ENCODE measurements around the gene NFIX. TPM values are rescaled to one million over a fixed set of nuclear protein-coding genes. Genes with fewer than 3 reads are reported as not detected.

NFIX gene
- total and polyA plus RNA-seq, 2 experiments from 2014 or later: 0.06 to 0.14 TPM

GRCh38 chr19:13104848-13105711 is 109.8 kb downstream of the NFIX start (continued):
- TF ChIP-seq ETS1 (IDR thresholded peaks at IDR 0.05): no peak
- no peak for TF ChIP-seq ZNF114 (CRISPR knock-in tag; IDR thresholded peaks at IDR 0.05)

DNA sequence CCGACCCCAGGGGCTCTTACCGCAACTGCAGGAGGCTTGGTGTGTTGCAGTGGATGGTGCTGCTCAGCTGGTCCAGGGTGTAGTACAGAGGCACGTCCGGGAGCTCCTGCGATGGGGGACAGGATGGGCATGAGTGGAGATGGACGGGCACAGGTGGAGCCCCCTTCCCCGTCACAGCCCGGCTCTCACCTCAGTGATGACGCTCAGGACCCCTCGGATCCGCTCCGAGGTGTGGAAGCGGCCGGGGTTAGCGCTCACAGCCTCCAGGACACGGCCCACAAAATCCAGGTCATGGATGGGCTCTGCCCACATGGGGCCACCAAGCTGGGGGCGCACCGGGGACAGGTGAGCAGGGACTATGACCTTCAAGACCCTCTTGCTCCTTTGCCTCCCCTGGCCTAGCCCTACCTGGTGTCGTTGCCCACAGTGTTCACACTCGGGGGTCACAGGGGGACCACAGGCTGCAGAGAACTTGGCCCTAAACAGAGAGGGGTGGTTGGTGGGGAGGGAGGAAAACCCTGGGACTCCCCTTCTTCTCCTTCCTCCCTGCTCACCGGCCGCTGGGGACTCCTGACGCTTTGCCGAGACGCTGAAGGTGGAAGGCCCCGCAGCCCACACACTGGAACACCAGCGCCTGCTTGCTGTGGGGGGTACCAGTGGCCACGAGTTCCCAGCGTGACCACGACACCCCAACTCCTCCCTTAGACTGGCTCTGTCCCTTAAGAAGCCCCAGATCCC is 114.3 kb downstream of the NFIX start:
- Mint-ChIP-seq H3K4me1 (no peaks in the 10 kb centered on the region; the same call in 2 of the 3 replicates), H3K36me3 (ENCODE audit: low read depth) (peaks cover 34% of the 10 kb centered on the region), H3K27me3 (ENCODE audit: insufficient read depth, low read depth, poor library complexity) (peaks cover 9% of the 10 kb centered on the region), H3K27ac (no peak overlapping the region), H3K9me3 (no peaks in the 10 kb centered on the region), H3K4me3 (no peak overlapping the region)
- Histone ChIP-seq H2AFZ (no peak overlapping the region), H3K4me1 (ENCODE audit: insufficient read depth) (no peaks in the 10 kb centered on the region), H3K79me2 (replicated peaks; ENCODE audit: insufficient read depth) (peaks cover 9% of the 10 kb centered on the region), H3F3A (replicated peaks; ENCODE audit: low read depth) (peaks cover 3% of the 10 kb centered on the region), H3K4me2 (no peak overlapping the region), H3K9me2 (ENCODE audit: insufficient read depth) (no peaks in the 10 kb centered on the region), H3K4me3 (no peak overlapping the region), H3K27me3 (ENCODE audit: insufficient read depth) (no peaks in the 10 kb centered on the region), H3K27ac (ENCODE audit: low read depth) (no peak overlapping the region), H4K20me1 (replicated peaks; ENCODE audit: insufficient read depth) (peaks cover 9% of the 10 kb centered on the region), H3K36me3 (ENCODE audit: insufficient read depth) (peaks cover 9% of the 10 kb centered on the region)
- DNase-seq (ENCODE audit: low spot score) (no peak), ATAC-seq (no peak)
- TF ChIP-seq ZNF114 (CRISPR knock-in tag; IDR thresholded peaks at IDR 0.05) (no peak), STAT1 (IDR thresholded peaks at IDR 0.05; ENCODE audit: unreplicated experiment) (no peak), POLR2AphosphoS5 (IDR thresholded peaks at IDR 0.05; ENCODE audit: low read depth) (no peak), CREB1 (CRISPR knock-in tag; IDR thresholded peaks at IDR 0.05; ENCODE audit: low read depth) (no peak), EZH2 (IDR thresholded peaks at IDR 0.05; ENCODE audit: low read depth, unreplicated experiment) (no peak)
- TF ChIP-seq, protein P1, sequence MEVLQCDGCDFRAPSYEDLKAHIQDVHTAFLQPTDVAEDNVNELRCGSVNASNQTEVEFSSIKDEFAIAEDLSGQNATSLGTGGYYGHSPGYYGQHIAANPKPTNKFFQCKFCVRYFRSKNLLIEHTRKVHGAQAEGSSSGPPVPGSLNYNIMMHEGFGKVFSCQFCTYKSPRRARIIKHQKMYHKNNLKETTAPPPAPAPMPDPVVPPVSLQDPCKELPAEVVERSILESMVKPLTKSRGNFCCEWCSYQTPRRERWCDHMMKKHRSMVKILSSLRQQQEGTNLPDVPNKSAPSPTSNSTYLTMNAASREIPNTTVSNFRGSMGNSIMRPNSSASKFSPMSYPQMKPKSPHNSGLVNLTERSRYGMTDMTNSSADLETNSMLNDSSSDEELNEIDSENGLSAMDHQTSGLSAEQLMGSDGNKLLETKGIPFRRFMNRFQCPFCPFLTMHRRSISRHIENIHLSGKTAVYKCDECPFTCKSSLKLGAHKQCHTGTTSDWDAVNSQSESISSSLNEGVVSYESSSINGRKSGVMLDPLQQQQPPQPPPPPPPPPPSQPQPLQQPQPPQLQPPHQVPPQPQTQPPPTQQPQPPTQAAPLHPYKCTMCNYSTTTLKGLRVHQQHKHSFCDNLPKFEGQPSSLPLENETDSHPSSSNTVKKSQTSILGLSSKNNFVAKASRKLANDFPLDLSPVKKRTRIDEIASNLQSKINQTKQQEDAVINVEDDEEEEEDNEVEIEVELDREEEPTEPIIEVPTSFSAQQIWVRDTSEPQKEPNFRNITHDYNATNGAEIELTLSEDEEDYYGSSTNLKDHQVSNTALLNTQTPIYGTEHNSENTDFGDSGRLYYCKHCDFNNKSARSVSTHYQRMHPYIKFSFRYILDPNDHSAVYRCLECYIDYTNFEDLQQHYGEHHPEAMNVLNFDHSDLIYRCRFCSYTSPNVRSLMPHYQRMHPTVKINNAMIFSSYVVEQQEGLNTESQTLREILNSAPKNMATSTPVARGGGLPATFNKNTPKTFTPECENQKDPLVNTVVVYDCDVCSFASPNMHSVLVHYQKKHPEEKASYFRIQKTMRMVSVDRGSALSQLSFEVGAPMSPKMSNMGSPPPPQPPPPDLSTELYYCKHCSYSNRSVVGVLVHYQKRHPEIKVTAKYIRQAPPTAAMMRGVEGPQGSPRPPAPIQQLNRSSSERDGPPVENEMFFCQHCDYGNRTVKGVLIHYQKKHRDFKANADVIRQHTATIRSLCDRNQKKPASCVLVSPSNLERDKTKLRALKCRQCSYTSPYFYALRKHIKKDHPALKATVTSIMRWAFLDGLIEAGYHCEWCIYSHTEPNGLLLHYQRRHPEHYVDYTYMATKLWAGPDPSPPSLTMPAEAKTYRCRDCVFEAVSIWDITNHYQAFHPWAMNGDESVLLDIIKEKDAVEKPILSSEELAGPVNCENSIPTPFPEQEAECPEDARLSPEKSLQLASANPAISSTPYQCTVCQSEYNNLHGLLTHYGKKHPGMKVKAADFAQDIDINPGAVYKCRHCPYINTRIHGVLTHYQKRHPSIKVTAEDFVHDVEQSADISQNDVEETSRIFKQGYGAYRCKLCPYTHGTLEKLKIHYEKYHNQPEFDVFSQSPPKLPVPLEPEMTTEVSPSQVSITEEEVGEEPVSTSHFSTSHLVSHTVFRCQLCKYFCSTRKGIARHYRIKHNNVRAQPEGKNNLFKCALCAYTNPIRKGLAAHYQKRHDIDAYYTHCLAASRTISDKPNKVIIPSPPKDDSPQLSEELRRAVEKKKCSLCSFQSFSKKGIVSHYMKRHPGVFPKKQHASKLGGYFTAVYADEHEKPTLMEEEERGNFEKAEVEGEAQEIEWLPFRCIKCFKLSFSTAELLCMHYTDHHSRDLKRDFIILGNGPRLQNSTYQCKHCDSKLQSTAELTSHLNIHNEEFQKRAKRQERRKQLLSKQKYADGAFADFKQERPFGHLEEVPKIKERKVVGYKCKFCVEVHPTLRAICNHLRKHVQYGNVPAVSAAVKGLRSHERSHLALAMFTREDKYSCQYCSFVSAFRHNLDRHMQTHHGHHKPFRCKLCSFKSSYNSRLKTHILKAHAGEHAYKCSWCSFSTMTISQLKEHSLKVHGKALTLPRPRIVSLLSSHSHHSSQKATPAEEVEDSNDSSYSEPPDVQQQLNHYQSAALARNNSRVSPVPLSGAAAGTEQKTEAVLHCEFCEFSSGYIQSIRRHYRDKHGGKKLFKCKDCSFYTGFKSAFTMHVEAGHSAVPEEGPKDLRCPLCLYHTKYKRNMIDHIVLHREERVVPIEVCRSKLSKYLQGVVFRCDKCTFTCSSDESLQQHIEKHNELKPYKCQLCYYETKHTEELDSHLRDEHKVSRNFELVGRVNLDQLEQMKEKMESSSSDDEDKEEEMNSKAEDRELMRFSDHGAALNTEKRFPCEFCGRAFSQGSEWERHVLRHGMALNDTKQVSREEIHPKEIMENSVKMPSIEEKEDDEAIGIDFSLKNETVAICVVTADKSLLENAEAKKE (CRISPR knock-in tag; IDR thresholded peaks at IDR 0.05): no peak

Data from GM23338 (cell line).